Activated CD4-positive, alpha-beta T cell treated with anti-CD3 and anti-CD28 coated beads, Interleukin-2, amount 10 ng/mL, durations not matched to agents 7 days and 5 days (primary cell): ENCODE measurements around the gene SIK2. TPM values are rescaled to one million over a fixed set of nuclear protein-coding genes. Genes with fewer than 3 reads are reported as not detected.

Source experiments
- CTCF ChIA-PET: fragments of 350-600 bp; sonication (Branson Sonifier 250); formaldehyde crosslinking; loops from one replicate; lab custom pipeline; 2021; ENCODE audit warnings: antibody characterized with exemption; lab: Charles Lee
- POLR2A ChIA-PET: fragments of 350-600 bp; sonication (Branson Sonifier 250); formaldehyde crosslinking; loops from one replicate; lab custom pipeline; 2021; ENCODE audit warnings: antibody characterized with exemption; lab: Charles Lee
- DNase-seq: peaks from one replicate; pipeline ENCODE4 v3.0.0-alpha.2; 2020
- H3K27ac Mint-ChIP-seq: one replicate; pipeline ENCODE4 v1.8.0; 2021; ENCODE audit warnings: mild to moderate bottlenecking, moderate library complexity, mixed read lengths
- H3K27me3 Mint-ChIP-seq: one replicate; pipeline ENCODE4 v1.8.0; 2021; ENCODE audit warnings: mixed read lengths
- H3K36me3 Mint-ChIP-seq: one replicate; pipeline ENCODE4 v1.8.0; 2021; ENCODE audit warnings: low read depth, mixed read lengths
- H3K4me1 Mint-ChIP-seq: one replicate; pipeline ENCODE4 v1.8.0; 2021; ENCODE audit warnings: mixed read lengths
- H3K4me3 Mint-ChIP-seq: one replicate; pipeline ENCODE4 v1.8.0; 2021; ENCODE audit warnings: mild to moderate bottlenecking, moderate library complexity, mixed read lengths
- H3K9me3 Mint-ChIP-seq: one replicate; pipeline ENCODE4 v1.8.0; 2021; ENCODE audit warnings: mixed read lengths
- total RNA-seq, 2 experiments: library from RNA; stranded (reverse); gene quantifications; one replicate each; pipeline ENCODE4 v1.2.3, GENCODE V29; 2021

Gene SIK2
- total RNA-seq, 2 experiments from 2014 or later, result 8.2 to 9.6 TPM

DNA sequence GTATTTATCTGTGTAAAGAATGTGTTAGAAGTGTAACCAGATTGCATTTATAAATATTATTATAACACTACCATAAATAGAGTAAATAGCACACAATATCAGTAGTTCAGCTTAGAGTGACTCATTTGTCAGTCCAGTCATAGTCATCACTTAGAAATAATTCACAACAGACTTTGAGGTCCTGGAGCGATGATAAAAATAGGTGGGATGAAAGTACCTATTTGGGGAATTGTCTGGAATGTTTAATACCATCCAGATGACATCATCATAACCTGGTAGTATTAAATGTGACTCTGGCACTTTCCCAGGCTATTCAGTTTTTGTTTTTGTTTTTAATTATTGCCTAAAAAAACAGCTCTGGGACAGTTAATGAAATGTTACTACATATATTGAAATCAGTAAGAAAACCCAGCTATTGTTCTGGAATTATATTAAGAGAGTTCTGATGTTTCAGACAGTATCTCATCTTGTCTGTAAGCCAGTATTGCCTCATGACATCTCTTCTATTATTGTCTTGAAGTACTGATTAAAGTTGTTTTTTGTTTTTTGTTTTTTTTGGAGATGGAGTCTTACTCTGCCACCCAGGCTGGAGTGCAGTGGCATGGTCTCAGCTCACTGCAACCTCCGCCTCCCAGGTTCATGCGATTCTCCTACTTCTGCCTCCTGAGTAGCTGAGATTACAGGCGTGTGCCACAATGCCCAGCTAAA lies 74.8 kb downstream of the SIK2 start:
- CTCF ChIA-PET, result interaction anchor here (0.6 to 1.2 kb wide), 5 partner anchors 52 to 302 kb away, joined by 3 to 5 read pairs (median 3); no protein-coding TSS in a partner anchor
- Mint-ChIP-seq H3K4me3 (no peak overlapping the region), H3K4me1 (peaks cover 6% of the 10 kb centered on the region), H3K9me3 (no peaks in the 10 kb centered on the region), H3K36me3 (peaks cover 11% of the 10 kb centered on the region), H3K27ac (no peak overlapping the region), H3K27me3 (no peaks in the 10 kb centered on the region)
- no peak for DNase-seq
- POLR2A ChIA-PET, result no interaction called here

GRCh38 chr11:111680486-111681175 lies 78.4 kb downstream of the SIK2 start:
- Mint-ChIP-seq H3K27me3 (no peaks in the 10 kb centered on the region), H3K9me3 (no peaks in the 10 kb centered on the region), H3K27ac (no peak overlapping the region), H3K4me3 (no peak overlapping the region), H3K36me3 (peaks cover under 1% of the 10 kb centered on the region), H3K4me1 (no peaks in the 10 kb centered on the region)
- ChIA-PET POLR2A (no interaction called here), CTCF (interaction anchor here (0.6 to 1.4 kb wide), 3 partner anchors 9 to 194 kb away, joined by 3 to 7 read pairs (median 4); no protein-coding TSS in a partner anchor)
- DNase-seq, result no peak

DNA sequence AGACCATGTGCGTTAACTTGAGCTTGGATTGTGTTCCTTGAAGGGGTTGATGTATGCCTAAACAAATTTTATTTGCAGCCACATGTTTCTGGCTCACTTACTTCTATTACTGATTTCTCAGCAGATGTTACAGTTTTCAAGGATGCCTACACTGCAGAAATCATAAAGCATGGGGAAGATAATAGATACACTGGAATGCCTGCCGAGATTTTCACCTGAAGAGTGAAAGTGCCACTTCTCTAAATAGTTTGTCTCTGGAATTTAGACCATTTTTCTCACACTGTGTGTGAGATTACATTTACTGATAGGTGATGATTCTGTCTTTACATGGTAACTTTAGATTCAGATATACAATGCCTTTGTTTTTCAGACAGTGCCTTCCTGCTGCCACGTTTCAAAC lies 81.6 kb downstream of the SIK2 start:
- H3K27me3 Mint-ChIP-seq, result no peaks in the 10 kb centered on the region
- no peaks in the 10 kb centered on the region for H3K4me1 Mint-ChIP-seq
- no peak for DNase-seq
- H3K4me3 Mint-ChIP-seq, result no peak overlapping the region
- ChIA-PET CTCF (interaction anchor here (0.8 to 1.2 kb wide), 2 partner anchors 13 to 19 kb away, joined by 3 read pairs; no protein-coding TSS in a partner anchor), POLR2A (no interaction called here)
- peaks cover 8% of the 10 kb centered on the region for H3K36me3 Mint-ChIP-seq
- H3K9me3 Mint-ChIP-seq, result no peaks in the 10 kb centered on the region
- no peak overlapping the region for H3K27ac Mint-ChIP-seq

- ChIA-PET CTCF (interaction anchor here (0.8 to 1.2 kb wide), 2 partner anchors 13 to 19 kb away, joined by 3 read pairs; no protein-coding TSS in a partner anchor), POLR2A (no interaction called here)
- H3K27ac Mint-ChIP-seq, result no peak overlapping the region
Observed at GRCh38 chr11:111684251-111684650, 82.0 kb downstream of the SIK2 start.

GRCh38 chr11:111688013-111688412 lies 85.8 kb downstream of the SIK2 start:
- Mint-ChIP-seq H3K4me1 (no peaks in the 10 kb centered on the region), H3K36me3 (peaks cover 20% of the 10 kb centered on the region), H3K9me3 (no peaks in the 10 kb centered on the region), H3K27ac (no peak overlapping the region), H3K4me3 (no peak overlapping the region), H3K27me3 (no peaks in the 10 kb centered on the region)
- DNase-seq, result no peak
- CTCF ChIA-PET, result interaction anchor here (0.7 kb wide), 1 partner anchor 179 kb away, joined by 3 read pairs; no protein-coding TSS in a partner anchor
- POLR2A ChIA-PET, result no interaction called here

More at GRCh38 chr11:111684251-111684650, 82.0 kb downstream of the SIK2 start:
- Mint-ChIP-seq H3K36me3 (peaks cover 11% of the 10 kb centered on the region), H3K9me3 (no peaks in the 10 kb centered on the region), H3K27me3 (no peaks in the 10 kb centered on the region), H3K4me3 (no peak overlapping the region), H3K4me1 (no peaks in the 10 kb centered on the region)
- no peak for DNase-seq

DNA sequence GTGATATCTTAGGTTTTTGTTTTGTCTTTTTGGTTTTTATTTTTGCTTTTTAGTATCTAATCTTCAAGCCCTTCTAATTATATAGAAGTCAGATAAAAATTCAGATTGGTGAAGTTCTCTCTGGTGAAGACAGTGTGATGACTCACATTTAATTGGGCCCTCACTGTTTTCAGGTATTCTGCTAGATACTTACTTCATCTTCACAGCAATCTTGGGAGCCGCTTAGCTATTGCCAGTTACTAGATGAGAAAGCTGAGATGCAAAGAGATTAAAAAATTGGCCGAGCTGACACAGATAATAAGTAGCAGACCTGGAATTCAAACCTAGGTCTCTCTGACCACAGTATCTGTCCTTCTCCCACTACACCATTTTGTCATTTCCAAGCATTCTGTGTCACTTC lies 88.9 kb downstream of the SIK2 start:
- H3K27ac Mint-ChIP-seq, result no peak overlapping the region
- no peaks in the 10 kb centered on the region for H3K9me3 Mint-ChIP-seq
- H3K4me1 Mint-ChIP-seq, result no peaks in the 10 kb centered on the region
- H3K27me3 Mint-ChIP-seq, result no peaks in the 10 kb centered on the region
- no peak for DNase-seq
- peaks cover 20% of the 10 kb centered on the region for H3K36me3 Mint-ChIP-seq
- ChIA-PET CTCF (no interaction called here), POLR2A (no interaction called here)
- H3K4me3 Mint-ChIP-seq, result no peak overlapping the region

- peaks cover 20% of the 10 kb centered on the region for H3K36me3 Mint-ChIP-seq
Observed at GRCh38 chr11:111691741-111692140, 89.5 kb downstream of the SIK2 start.

DNA sequence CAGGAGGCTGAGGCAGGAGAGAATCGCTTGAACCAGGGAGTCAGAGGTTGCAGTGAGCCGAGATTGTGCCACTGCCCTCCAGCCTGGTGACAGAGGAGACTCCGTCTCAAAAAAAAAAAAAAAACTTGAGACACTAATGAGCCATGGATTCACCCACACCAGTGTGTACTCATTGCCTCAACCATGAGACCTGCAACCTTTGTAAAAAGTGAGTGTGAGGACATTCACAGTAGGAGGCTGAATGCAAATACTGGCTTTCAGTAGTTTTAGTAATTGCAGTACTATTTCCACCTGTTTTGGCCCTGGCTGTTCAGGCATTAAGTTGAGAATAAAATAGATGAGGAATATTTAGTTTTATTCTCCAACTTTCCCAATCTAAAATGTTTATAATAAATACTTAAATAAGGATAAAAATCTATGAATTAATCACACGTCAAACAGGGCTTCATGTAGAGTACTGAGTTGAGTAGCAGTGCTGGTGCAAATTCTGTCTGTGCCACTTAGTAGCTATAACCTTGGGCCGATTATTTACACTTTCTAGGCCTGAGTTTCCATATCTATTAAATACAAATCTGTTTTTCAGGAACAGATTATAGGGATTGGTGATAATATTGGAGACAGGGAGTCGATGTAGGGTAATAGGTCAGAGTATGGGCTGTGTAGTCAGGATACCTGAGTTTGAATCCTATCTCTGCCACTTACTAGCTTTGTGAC lies 91.1 kb downstream of the SIK2 start:
- peaks cover 14% of the 10 kb centered on the region for H3K36me3 Mint-ChIP-seq
- no peaks in the 10 kb centered on the region for H3K4me1 Mint-ChIP-seq
- ChIA-PET POLR2A (no interaction called here), CTCF (no interaction called here)
- no peaks in the 10 kb centered on the region for H3K9me3 Mint-ChIP-seq
- DNase-seq, result no peak
- H3K4me3 Mint-ChIP-seq, result no peak overlapping the region
- H3K27ac Mint-ChIP-seq, result no peak overlapping the region
- H3K27me3 Mint-ChIP-seq, result no peaks in the 10 kb centered on the region

More at GRCh38 chr11:111691741-111692140, 89.5 kb downstream of the SIK2 start:
- no peak overlapping the region for H3K27ac Mint-ChIP-seq
- no peaks in the 10 kb centered on the region for H3K27me3 Mint-ChIP-seq
- H3K4me1 Mint-ChIP-seq, result no peaks in the 10 kb centered on the region
- H3K9me3 Mint-ChIP-seq, result no peaks in the 10 kb centered on the region
- ChIA-PET POLR2A (interaction anchor here (0.6 kb wide), 1 partner anchor 75 kb away, joined by 6 read pairs; the partner anchor contains the start of gene PPP2R1B), CTCF (no interaction called here)
- H3K4me3 Mint-ChIP-seq, result no peak overlapping the region
- no peak for DNase-seq

GRCh38 chr11:111694851-111695250 lies 92.6 kb downstream of the SIK2 start:
- Mint-ChIP-seq H3K4me3 (no peak overlapping the region), H3K36me3 (peaks cover 5% of the 10 kb centered on the region), H3K4me1 (peaks cover 2% of the 10 kb centered on the region), H3K9me3 (no peaks in the 10 kb centered on the region), H3K27me3 (no peaks in the 10 kb centered on the region), H3K27ac (no peak overlapping the region)
- ChIA-PET POLR2A (no interaction called here), CTCF (no interaction called here)
- DNase-seq, result no peak

- no peak overlapping the region for H3K4me3 Mint-ChIP-seq
- peaks cover 2% of the 10 kb centered on the region for H3K4me1 Mint-ChIP-seq
- ChIA-PET POLR2A (no interaction called here), CTCF (no interaction called here)
- no peaks in the 10 kb centered on the region for H3K9me3 Mint-ChIP-seq
- no peak for DNase-seq
- no peaks in the 10 kb centered on the region for H3K36me3 Mint-ChIP-seq
- no peak overlapping the region for H3K27ac Mint-ChIP-seq
- H3K27me3 Mint-ChIP-seq, result no peaks in the 10 kb centered on the region
Observed at GRCh38 chr11:111696556-111696955, 94.3 kb downstream of the SIK2 start.

GRCh38 chr11:111697933-111698371 lies 95.7 kb downstream of the SIK2 start:
- CTCF ChIA-PET, result no interaction called here
- Mint-ChIP-seq H3K9me3 (no peaks in the 10 kb centered on the region), H3K4me3 (no peak overlapping the region), H3K27me3 (no peaks in the 10 kb centered on the region), H3K4me1 (peaks cover 2% of the 10 kb centered on the region), H3K36me3 (no peaks in the 10 kb centered on the region), H3K27ac (no peak overlapping the region)
- DNase-seq, result no peak
- POLR2A ChIA-PET, result no interaction called here

- POLR2A ChIA-PET, result interaction anchor here (0.5 kb wide), 1 partner anchor 9 kb away, joined by 3 read pairs; no protein-coding TSS in a partner anchor
- Mint-ChIP-seq H3K4me3 (no peak overlapping the region), H3K36me3 (no peaks in the 10 kb centered on the region), H3K4me1 (peaks cover 2% of the 10 kb centered on the region), H3K27me3 (no peaks in the 10 kb centered on the region), H3K27ac (no peak overlapping the region), H3K9me3 (no peaks in the 10 kb centered on the region)
- DNase-seq, result no peak
- CTCF ChIA-PET, result no interaction called here
Observed at GRCh38 chr11:111698852-111699559, 96.8 kb downstream of the SIK2 start.
